Suprapubic skin (tissue), 4 donors: ENCODE data around the gene PPY. TPM values are rescaled to one million over a fixed set of nuclear protein-coding genes. Genes with fewer than 3 reads are reported as not detected.
A peak's percentile ranks its signal among the peaks of the same experiment; 100 is the strongest.

ENCODE experiments used
- DNase-seq, 2 donors: peaks; one replicate each; pipeline ENCODE4 v3.0.0-alpha.2; 2019; ENCODE audit warnings: low spot score in 2 of 2
- H3K27ac ChIP-seq: fragments of 200-600 bp; sonication (generic); one replicate; pipeline ENCODE4 v1.5.1; 2019
- H3K27me3 ChIP-seq: fragments of 200-600 bp; sonication (generic); one replicate; pipeline ENCODE4 v1.5.1; 2019
- H3K36me3 ChIP-seq: fragments of 200-600 bp; sonication (generic); one replicate; pipeline ENCODE4 v1.5.1; 2019
- H3K4me1 ChIP-seq: fragments of 200-600 bp; sonication (generic); one replicate; pipeline ENCODE4 v1.5.1; 2019
- H3K4me3 ChIP-seq: fragments of 200-600 bp; sonication (generic); one replicate; pipeline ENCODE4 v1.5.1; 2019; ENCODE audit warnings: mild to moderate bottlenecking
- H3K9me3 ChIP-seq: fragments of 200-600 bp; sonication (generic); one replicate; pipeline ENCODE4 v1.5.1; 2019
- CTCF ChIP-seq, 2 donors: fragments of 200-600 bp in 1 of 2; fragments of 450-650 bp in 1 of 2; sonication (generic) in 1 of 2; IDR thresholded peaks; one replicate each; pipeline ENCODE4 v1.5.1; 2016 to 2019; ENCODE audit warnings: antibody characterized with exemption in 2 of 2, mild to moderate bottlenecking in 1 of 2, moderate library complexity in 1 of 2
- EP300 ChIP-seq: sonication (generic); formaldehyde crosslinking; IDR thresholded peaks from one replicate; pipeline ENCODE4 v1.6.1; 2017; ENCODE audit warnings: antibody characterized with exemption
- POLR2A ChIP-seq, 2 donors: fragments of 450-650 bp; IDR thresholded peaks; one replicate each; pipeline ENCODE4 v1.6.1; 2017; ENCODE audit warnings: antibody characterized with exemption in 2 of 2, mild to moderate bottlenecking in 2 of 2, moderate library complexity in 2 of 2
- POLR2AphosphoS5 ChIP-seq, 3 donors: sonication (generic); formaldehyde crosslinking; IDR thresholded peaks; one replicate each; pipeline ENCODE4 v1.6.1; 2017; ENCODE audit warnings: antibody characterized with exemption in 3 of 3
- WGBS: methylation state at CpG from one replicate; pipeline ENCODE4 v1.1.5; 2018; 5-methylcytosine and 5-hydroxymethylcytosine counted together
- total RNA-seq, 4 donors: library from RNA; depleted of rRNA; stranded (reverse); fragments of >200 nt; gene quantifications; one replicate each; pipeline ENCODE4 v1.1.0, GENCODE V29; 2016

PPY gene
- total RNA-seq, 4 donors from 2014 or later = not detected

- Histone ChIP-seq H3K36me3 (no peaks in the 10 kb centered on the region), H3K27ac (no peak overlapping the region), H3K9me3 (no peaks in the 10 kb centered on the region), H3K4me1 (peaks cover 10% of the 10 kb centered on the region), H3K4me3 (peak overlapping the region; percentile 45), H3K27me3 (peaks cover 53% of the 10 kb centered on the region)
- TF ChIP-seq POLR2AphosphoS5 (IDR thresholded peaks at IDR 0.05) (no peak), POLR2A (IDR thresholded peaks at IDR 0.05) (no peak), CTCF (IDR thresholded peaks at IDR 0.05) (no peak), EP300 (no peak)
- no peak for DNase-seq
- WGBS = 76% methylated on average over 8 of the region's 8 CpGs
These were observed 42.2 kb upstream of the PPY start for GRCh38 chr17:43984521-43984920.

GRCh38 chr17:43983515-43984411 lies 41.5 kb upstream of the PPY start:
- no peaks in the 10 kb centered on the region for H3K9me3 ChIP-seq
- no peak for DNase-seq
- 7% methylated on average over 24 of the region's 78 CpGs for WGBS
- TF ChIP-seq POLR2A (IDR thresholded peaks at IDR 0.05) = no peak
- TF ChIP-seq POLR2AphosphoS5 (IDR thresholded peaks at IDR 0.05) = no peak
- no peak for TF ChIP-seq EP300
- no peak for TF ChIP-seq CTCF (IDR thresholded peaks at IDR 0.05)
- H3K36me3 ChIP-seq = no peaks in the 10 kb centered on the region
- peaks cover 10% of the 10 kb centered on the region for H3K4me1 ChIP-seq
- H3K27me3 ChIP-seq = peaks cover 53% of the 10 kb centered on the region
- peak overlapping the region; percentile 45 for H3K4me3 ChIP-seq
- no peak overlapping the region for H3K27ac ChIP-seq

DNA sequence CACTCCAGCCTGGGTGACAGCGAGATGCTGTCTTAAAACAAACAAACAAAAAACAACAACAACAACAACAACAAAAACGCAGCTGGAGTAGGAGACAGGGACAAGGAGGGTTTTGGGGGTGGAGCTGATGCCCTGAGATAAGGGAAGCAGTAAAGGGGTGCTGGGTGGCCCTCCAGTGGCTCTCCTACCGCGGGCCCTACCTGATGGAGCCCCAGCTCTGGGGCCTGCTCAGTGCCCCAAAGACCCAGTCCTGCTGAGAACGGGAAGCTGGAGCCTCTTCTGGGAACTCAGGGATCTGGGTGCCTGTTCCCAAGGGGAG lies 40.9 kb upstream of the PPY start:
- TF ChIP-seq CTCF (IDR thresholded peaks at IDR 0.05) = no peak
- no peak for TF ChIP-seq POLR2A (IDR thresholded peaks at IDR 0.05)
- no peak for TF ChIP-seq POLR2AphosphoS5 (IDR thresholded peaks at IDR 0.05)
- TF ChIP-seq EP300 = no peak
- H3K9me3 ChIP-seq = no peaks in the 10 kb centered on the region
- no peak for DNase-seq
- no peaks in the 10 kb centered on the region for H3K36me3 ChIP-seq
- no peak overlapping the region for H3K27ac ChIP-seq
- peaks cover 53% of the 10 kb centered on the region for H3K27me3 ChIP-seq
- peaks cover 10% of the 10 kb centered on the region for H3K4me1 ChIP-seq
- WGBS = 27% methylated on average over 5 of the region's 5 CpGs
- no peak overlapping the region for H3K4me3 ChIP-seq

GRCh38 chr17:43982171-43982570 lies 39.9 kb upstream of the PPY start:
- peaks cover 50% of the 10 kb centered on the region for H3K27me3 ChIP-seq
- no peaks in the 10 kb centered on the region for H3K36me3 ChIP-seq
- peaks cover 10% of the 10 kb centered on the region for H3K4me1 ChIP-seq
- 83% methylated on average over 2 of the region's 2 CpGs for WGBS
- no peak for TF ChIP-seq POLR2A (IDR thresholded peaks at IDR 0.05)
- TF ChIP-seq EP300 = no peak
- no peak for TF ChIP-seq CTCF (IDR thresholded peaks at IDR 0.05)
- no peak for TF ChIP-seq POLR2AphosphoS5 (IDR thresholded peaks at IDR 0.05)
- H3K4me3 ChIP-seq = no peak overlapping the region
- no peak overlapping the region for H3K27ac ChIP-seq
- no peak for DNase-seq
- no peaks in the 10 kb centered on the region for H3K9me3 ChIP-seq

DNA sequence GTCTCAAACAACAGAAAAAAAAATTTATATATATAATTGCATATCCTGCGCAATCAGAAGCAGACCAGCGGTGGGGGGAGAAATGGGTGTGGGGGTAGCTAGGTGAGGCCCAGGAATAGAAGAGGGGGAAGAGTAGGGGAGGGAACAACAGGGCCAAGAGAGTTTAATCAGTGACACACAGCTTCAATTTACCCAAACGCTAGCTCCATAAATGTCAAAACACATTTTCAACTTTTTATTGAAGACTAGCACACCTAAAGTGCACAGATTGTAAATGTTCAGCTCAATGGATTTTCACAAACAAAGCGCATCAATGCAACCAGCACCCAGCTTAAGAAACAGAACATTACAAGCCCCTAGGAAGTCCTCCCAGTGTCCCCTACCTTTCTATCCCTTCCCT lies 37.4 kb upstream of the PPY start:
- no peaks in the 10 kb centered on the region for H3K36me3 ChIP-seq
- H3K27ac ChIP-seq = no peak overlapping the region
- no peak overlapping the region for H3K4me3 ChIP-seq
- TF ChIP-seq CTCF (IDR thresholded peaks at IDR 0.05) (no peak), EP300 (no peak), POLR2AphosphoS5 (IDR thresholded peaks at IDR 0.05) (no peak), POLR2A (IDR thresholded peaks at IDR 0.05) (no peak)
- no peaks in the 10 kb centered on the region for H3K9me3 ChIP-seq
- WGBS = 85% methylated on average over 4 of the region's 4 CpGs
- no peak for DNase-seq
- H3K4me1 ChIP-seq = peaks cover 10% of the 10 kb centered on the region
- peaks cover 44% of the 10 kb centered on the region for H3K27me3 ChIP-seq
